ENCODE results near the gene HDHD3. TPM values are rescaled to one million over a fixed set of nuclear protein-coding genes. Genes with fewer than 3 reads are reported as not detected.

Gene HDHD3
- total RNA-seq, 1 donor from 2014 or later, result 9.8 TPM

DNA sequence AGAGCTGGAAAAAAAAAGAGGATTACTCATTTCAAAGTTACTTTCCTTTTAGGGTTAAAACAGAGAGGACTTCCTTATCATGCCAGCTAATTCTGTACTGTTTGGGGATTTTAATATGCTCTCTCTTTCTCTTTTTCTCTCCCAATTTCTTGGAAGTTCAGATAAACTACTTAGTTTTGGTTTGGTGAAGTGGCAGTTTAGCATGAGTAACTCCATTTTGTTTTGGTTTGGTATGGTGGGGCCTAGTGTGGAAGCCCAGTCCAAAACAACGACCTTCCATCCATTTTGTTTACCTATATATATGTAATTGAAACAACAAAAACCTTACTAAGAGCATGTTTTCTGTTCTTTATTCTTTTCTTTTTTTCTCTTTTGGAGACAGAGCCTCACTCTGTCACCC lies 31.1 kb downstream of the HDHD3 start:
- DNase-seq (no peak), ATAC-seq (ENCODE audit: poor library complexity) (no peak)
- intact Hi-C loops (cut with DNase I), result no loop called here

DNA sequence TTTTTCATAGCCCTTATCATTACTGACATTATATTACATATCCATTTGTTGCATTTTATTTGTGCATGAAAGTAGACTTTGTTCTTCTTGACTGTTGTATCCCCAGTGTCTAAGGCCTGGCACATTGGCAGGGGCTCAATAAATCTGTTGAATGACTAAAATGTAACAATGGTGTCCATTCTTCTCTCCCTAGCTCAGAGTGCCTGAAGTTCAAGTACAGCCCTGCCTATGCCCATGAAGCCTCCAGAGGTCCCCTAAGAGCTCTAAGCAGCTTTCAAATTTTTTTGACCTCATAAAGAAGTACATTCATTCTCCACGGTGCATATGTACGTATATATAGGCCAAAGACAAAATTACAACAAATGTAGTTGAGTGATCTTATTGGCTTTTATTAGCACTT lies 31.6 kb downstream of the HDHD3 start:
- ATAC-seq (ENCODE audit: poor library complexity) (no peak), DNase-seq (no peak)
- intact Hi-C loops (cut with DNase I), result no loop called here

DNA sequence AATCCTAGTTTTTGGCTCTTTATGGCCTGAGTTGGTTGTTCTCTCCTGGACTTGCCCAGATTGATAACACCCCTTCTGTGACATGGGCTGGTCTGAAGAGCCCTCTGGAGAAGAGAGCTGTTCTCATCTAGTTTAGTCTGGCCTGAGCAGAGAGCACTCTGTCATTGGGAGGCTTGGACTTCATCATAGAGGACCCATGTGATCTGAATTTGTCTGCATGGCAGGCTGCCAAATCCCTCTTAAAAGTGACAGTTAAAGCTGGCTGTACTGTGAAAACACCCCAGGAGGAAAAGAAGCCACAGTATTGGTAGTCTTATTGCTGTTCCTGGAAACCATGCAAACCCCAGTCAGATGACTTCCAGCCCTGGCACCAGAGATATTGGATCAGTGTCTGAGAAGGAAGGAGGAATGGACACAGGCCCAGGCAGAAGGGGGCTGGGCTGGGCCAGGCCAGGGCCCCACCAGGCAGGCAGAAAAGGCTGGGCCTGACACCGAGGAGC lies 33.0 kb downstream of the HDHD3 start:
- ATAC-seq (ENCODE audit: poor library complexity), result peak; percentile 78
- DNase-seq, result peak; percentile 74
- intact Hi-C loops (cut with DNase I), result no loop called here

DNA sequence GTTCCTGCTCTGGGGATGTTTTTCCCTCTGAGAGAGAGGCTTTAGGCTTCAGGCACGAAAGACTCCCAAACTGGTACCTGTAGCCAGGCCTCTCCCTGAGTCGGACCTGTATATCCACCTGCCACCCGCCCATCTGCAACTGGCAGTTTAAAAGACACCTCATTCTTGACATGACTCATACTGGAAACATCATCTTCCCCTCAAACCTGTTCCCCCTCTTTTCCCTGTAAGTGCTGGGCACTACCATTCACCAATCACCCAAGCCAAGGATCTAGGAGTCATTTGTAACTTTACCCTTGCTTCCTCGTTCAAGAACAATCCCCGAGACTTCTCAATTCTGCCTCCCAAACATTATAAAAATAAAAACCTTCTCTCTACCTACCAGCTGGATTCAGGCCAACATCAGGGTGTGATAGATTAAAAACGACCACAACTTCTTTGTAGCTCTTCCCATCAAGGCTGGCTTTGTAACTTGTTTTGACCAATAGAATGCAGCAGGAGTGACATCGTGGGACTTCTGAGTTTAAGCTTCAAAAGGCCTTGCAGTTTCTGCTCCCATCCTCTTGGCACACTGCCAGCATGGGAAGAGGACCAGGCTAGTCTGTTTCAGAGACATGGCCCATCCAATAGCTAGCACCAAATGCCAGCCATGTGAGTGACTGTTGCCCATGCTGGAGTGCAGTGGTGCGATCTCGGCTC lies 34.9 kb downstream of the HDHD3 start:
- intact Hi-C loops (cut with DNase I), result no loop called here

DNA sequence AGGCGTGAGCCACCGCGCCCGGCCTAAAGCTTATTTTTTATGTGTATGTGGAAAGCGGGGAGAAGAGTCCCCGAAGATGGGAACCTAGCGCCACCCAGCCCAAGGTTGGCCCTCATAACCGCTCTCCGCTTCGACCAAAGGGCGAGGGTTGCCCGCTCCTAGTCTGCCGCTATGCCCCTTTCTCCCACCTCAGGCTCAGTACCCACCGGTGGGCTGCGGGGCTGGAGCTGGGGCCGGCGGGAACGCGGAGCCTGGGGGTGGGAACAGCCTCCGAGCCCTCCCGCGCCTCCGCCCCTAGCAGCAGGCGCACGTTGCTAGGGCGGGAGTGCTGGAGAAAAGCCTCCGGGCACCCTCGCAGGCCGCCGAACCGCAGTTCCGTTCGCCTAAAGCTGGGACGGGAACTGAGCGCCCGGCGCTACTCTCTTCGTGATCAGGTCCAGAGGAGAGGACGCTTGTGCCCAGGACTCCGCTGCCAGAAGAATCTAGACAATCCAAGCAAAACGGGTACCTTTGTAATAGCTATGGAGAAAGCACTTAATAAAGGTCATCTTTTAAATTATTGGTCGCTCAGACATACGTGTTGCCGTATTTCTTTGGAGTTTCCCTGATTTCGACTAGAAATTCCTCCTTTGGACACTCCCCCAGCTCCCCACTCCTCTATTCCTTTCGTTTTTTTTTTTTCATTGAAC lies 36.6 kb downstream of the HDHD3 start, which contains the start of gene WDR31:
TSS of gene WDR31 (minus strand) at position 265 of the 689 bp plus-strand sequence. CDS start 8,253 bp downstream, outside the sequence.
- peak; percentile 92 for DNase-seq
- intact Hi-C loops (cut with DNase I), result no loop called here
- ATAC-seq (ENCODE audit: poor library complexity), result peak; percentile 95

More for the DNA sequence above, 34.9 kb downstream of the HDHD3 start:
- DNase-seq (no peak), ATAC-seq (ENCODE audit: poor library complexity) (no peak)

DNA sequence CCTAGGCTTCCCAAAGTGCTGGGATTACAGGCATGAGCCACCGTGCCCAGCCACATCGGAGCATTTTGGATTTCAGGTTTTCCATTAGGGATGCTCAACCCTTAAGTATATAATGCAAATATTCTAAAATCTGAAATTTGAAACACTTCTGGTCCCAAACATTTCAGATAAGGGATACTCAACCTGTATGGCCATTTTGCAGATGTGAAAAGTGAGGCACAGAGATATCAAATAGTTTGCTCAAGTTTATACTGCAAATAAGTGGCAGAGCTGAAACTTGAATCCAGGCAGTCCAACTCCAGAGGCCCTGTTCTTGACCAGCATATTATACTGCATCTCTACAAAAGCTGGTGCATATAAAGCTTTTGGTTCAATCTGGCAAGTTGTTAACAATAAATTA lies 39.1 kb downstream of the HDHD3 start:
- no peak for ATAC-seq (ENCODE audit: poor library complexity)
- intact Hi-C loops (cut with DNase I), result no loop called here

DNA sequence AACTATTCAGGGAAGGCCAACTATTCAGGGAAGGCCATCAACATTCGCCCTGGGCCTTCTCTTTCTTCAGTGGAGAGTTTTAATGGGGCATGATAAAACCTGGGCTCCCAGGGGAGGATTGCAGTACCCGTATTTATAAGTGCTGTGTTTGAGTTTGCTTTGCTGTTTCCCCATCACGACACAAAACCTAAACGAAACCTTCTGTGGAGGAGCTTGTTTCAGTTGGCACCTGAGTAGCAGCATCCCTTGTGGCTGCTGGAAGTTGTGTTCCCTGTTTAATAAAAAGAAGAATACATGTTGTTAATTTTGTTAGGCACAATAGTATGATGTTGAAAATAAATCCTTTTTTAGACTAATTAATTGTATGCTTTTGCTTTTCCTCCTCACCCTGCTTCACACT lies 45.0 kb downstream of the HDHD3 start:
- ATAC-seq (ENCODE audit: poor library complexity) (no peak), DNase-seq (no peak)
- intact Hi-C loops (cut with DNase I), result no loop called here

More for the DNA sequence above, 39.1 kb downstream of the HDHD3 start:
- DNase-seq, result no peak

DNA sequence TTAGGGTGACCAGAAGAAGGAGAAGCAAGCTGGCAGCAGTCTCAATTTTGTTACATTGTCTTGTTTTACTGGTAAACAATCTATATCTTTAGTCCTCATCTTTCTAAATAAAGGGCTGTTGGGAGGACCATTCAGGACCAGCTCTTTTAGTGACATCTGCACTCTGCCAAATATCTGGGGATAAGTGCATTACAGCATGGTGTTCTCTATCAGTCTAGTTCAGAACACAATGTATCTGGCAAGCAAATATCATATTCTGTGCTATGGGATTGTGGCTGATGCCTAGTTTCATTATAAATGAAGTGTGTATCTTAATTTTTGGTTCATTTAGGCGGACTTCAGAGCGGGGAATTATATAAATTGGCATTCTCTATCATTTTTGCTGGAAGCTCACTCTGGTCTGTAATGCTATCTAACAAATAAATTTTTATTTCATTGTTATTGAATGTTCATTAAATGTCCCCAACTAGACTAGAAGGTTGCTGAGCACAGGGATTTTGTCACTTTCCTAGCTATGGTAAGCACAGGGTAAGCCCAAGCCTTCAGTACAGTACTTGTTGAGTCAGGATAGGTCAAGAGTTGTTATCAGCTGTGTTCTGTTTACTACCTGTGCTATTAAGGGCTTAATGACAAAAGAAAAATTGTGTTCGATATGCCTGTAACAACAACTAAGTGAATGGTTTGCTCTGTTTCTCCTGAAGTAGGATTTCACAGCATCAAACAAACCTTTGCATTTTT lies 48.6 kb downstream of the HDHD3 start:
- intact Hi-C loops (cut with DNase I), result no loop called here
- DNase-seq, result no peak

DNA sequence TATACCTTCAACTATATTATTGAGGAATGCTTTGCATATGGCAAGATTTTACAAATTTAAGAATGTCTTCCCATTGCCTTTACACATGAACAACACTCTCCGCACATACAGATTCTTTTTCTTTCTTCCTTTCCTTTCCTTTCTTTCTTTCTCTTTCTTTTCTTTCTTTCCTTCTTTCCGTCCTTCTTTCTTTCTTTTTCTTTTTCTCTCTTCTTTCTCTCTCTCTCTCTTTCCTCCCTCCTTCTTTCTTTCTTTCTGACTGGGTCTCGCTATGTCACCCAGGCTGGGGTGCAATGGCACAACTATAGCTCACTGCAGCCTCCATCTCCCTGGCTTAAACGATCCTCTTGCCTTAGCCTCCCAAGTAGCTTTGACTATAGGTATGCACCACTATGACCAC lies 50.6 kb downstream of the HDHD3 start:
- no peak for ATAC-seq (ENCODE audit: poor library complexity)
- intact Hi-C loops (cut with DNase I), result no loop called here
- DNase-seq, result no peak

More for the DNA sequence above, 48.6 kb downstream of the HDHD3 start:
- peak; percentile 94 for ATAC-seq (ENCODE audit: poor library complexity)

Other genes with a start within 250 kb of the HDHD3 start
- gene SLC31A2, start 226.0 kb downstream of the HDHD3 start, total RNA-seq, result 14.1 TPM
- gene FKBP15, start 155.7 kb downstream of the HDHD3 start, total RNA-seq, result 18.1 TPM
- gene SLC31A1, start 155.4 kb downstream of the HDHD3 start, total RNA-seq, result 9.4 TPM
- gene CDC26, start 101.4 kb downstream of the HDHD3 start, total RNA-seq, result 40.1 TPM
- 11.0 TPM for gene PRPF4, start 101.3 kb downstream of the HDHD3 start, total RNA-seq
- gene RNF183, start 73.6 kb downstream of the HDHD3 start, total RNA-seq, result not detected
- 13.8 TPM for gene WDR31, start 36.7 kb downstream of the HDHD3 start, total RNA-seq
- gene BSPRY, start 27.4 kb downstream of the HDHD3 start, total RNA-seq, result 0.24 TPM
- gene ALAD, start 24.3 kb upstream of the HDHD3 start, total RNA-seq, result 129 TPM
- 20.6 TPM for gene POLE3, start 33.7 kb upstream of the HDHD3 start, total RNA-seq
- gene C9orf43, start 33.8 kb upstream of the HDHD3 start, total RNA-seq, result 0.27 TPM
- gene RGS3, start 86.7 kb upstream of the HDHD3 start, total RNA-seq, result 138 TPM